Left lung (tissue), 10 donors: Measurements from ENCODE around the gene ILF3. TPM values are rescaled to one million over a fixed set of nuclear protein-coding genes. Genes with fewer than 3 reads are reported as not detected.

Experiments
- ATAC-seq: fragments of 200-7000 bp; cut with Tn5 transposase; one replicate; pipeline ENCODE4 v1.9.1; 2020; ENCODE audit warnings: moderate library complexity
- DNase-seq, 4 donors: peaks; one replicate each; pipeline ENCODE4 v3.0.0-alpha.2; 2013 to 2020
- H3K27ac ChIP-seq, 2 donors: fragments of 200-600 bp; sonication (generic) in 1 of 2; one replicate each; pipeline versions ENCODE4 v1.5.0 to v1.8.0; 2020 to 2021
- H3K27me3 ChIP-seq, 2 donors: fragments of 200-600 bp; sonication (generic) in 1 of 2; one replicate each; pipeline versions ENCODE4 v1.5.0 to v1.8.0; 2020 to 2021
- H3K36me3 ChIP-seq, 2 donors: fragments of 200-600 bp; sonication (generic) in 1 of 2; one replicate each; pipeline versions ENCODE4 v1.5.0 to v1.8.0; 2020 to 2021
- H3K4me1 ChIP-seq, 2 donors: fragments of 200-600 bp; one replicate each; pipeline ENCODE4 v1.8.0; 2021
- H3K4me3 ChIP-seq, 2 donors: fragments of 200-600 bp; sonication (generic) in 1 of 2; one replicate each; pipeline versions ENCODE4 v1.5.0 to v1.8.0; 2020 to 2021; ENCODE audit warnings: mild to moderate bottlenecking in 1 of 2
- H3K9me3 ChIP-seq, 2 donors: fragments of 200-600 bp; sonication (generic) in 1 of 2; one replicate each; pipeline versions ENCODE4 v1.5.0 to v1.8.0; 2020 to 2021
- CTCF ChIP-seq, 2 donors: fragments of 200-600 bp; sonication (generic) in 1 of 2; IDR thresholded peaks; one replicate each; pipeline versions ENCODE4 v1.5.0 to v1.8.0; 2021; ENCODE audit warnings: antibody characterized with exemption in 2 of 2
- intact Hi-C, 2 donors: fragments of 100-400 bp; cut with DNase I; formaldehyde crosslinking; loops; one replicate each; pipeline versions ENCODE4 v1.11.2 to v1.14.2; 2022
- polyA plus RNA-seq, 6 donors: library from polyadenylated mRNA; unstranded; fragments of 120-200 nt; gene quantifications; one replicate each; pipeline ENCODE4 v1.2.1, GENCODE V29; 2013; ENCODE audit not compliant: insufficient read length in 6 of 6
- total RNA-seq, 2 donors: library from RNA; stranded (reverse); fragmentation: NEBNext Ultra II Directional; extraction: Animal tissue kit (Norgen Biotek cat#: 25700); gene quantifications; one replicate each; pipeline ENCODE4 v1.2.1, GENCODE V29; 2021
- donor health status: DM: no; HTN: yes; CAD: no.
- donor health status: DM: no; HTN: no; CAD: no.

ILF3 gene
- total and polyA plus RNA-seq, 8 donors = 161 to 357 (median 298) TPM

GRCh38 chr19:10644260-10645007 lies 9.7 kb upstream of the ILF3 start:
- intact Hi-C loops = loop anchor here (2.0 to 10.0 kb wide), 2 partner anchors 60 to 62 kb away; partner anchors contain the start of gene AP1M2 (in 1 of the 2)
- ATAC-seq = peak; percentile 96
- Histone ChIP-seq H3K27me3 (no peaks in the 10 kb centered on the region), H3K36me3 (peaks cover 0 to 50% of the 10 kb centered on the region in 2 donors), H3K27ac (peak overlapping the region; percentile 3 to 41), H3K4me1 (peaks cover 4 to 34% of the 10 kb centered on the region in 2 donors), H3K9me3 (no peaks in the 10 kb centered on the region), H3K4me3 (no peak overlapping the region)
- DNase-seq = peak in 3 of 4 donors; percentile 85 to 95 (median 88)
- TF ChIP-seq CTCF (IDR thresholded peaks at IDR 0.05) = peak; percentile 74 to 84

GRCh38 chr19:10646456-10647159 lies 7.5 kb upstream of the ILF3 start:
- Histone ChIP-seq H3K4me1 (peaks cover 4 to 23% of the 10 kb centered on the region in 2 donors), H3K27me3 (no peaks in the 10 kb centered on the region), H3K4me3 (no peak overlapping the region), H3K36me3 (peaks cover 0 to 28% of the 10 kb centered on the region in 2 donors), H3K9me3 (no peaks in the 10 kb centered on the region), H3K27ac (no peak overlapping the region)
- ATAC-seq (no peak), DNase-seq (no peak)
- intact Hi-C loops = loop anchor here in 1 of 2 donors (10.0 kb wide), 1 partner anchor 62 kb away; the partner anchor contains the start of gene AP1M2
- TF ChIP-seq CTCF (IDR thresholded peaks at IDR 0.05) = no peak

GRCh38 chr19:10648360-10648759 lies 5.8 kb upstream of the ILF3 start:
- Histone ChIP-seq H3K27me3 (no peaks in the 10 kb centered on the region), H3K4me3 (no peak overlapping the region), H3K36me3 (peaks cover 0 to 11% of the 10 kb centered on the region in 2 donors), H3K9me3 (no peaks in the 10 kb centered on the region), H3K4me1 (peaks cover 12 to 32% of the 10 kb centered on the region in 2 donors), H3K27ac (no peak overlapping the region)
- ATAC-seq (no peak), DNase-seq (no peak)
- TF ChIP-seq CTCF (IDR thresholded peaks at IDR 0.05) = no peak
- intact Hi-C loops = loop anchor here in 1 of 2 donors (10.0 kb wide), 1 partner anchor 64 kb away; the partner anchor contains the start of gene AP1M2

GRCh38 chr19:10651851-10652250 lies 2.3 kb upstream of the ILF3 start:
- H3K4me3 ChIP-seq = no peak overlapping the region
- no peaks in the 10 kb centered on the region for H3K9me3 ChIP-seq
- no peak overlapping the region for H3K27ac ChIP-seq
- H3K4me1 ChIP-seq = peaks cover 18 to 34% of the 10 kb centered on the region in 2 donors
- ATAC-seq (no peak), DNase-seq (peak in 1 of 4 donors; percentile 36)
- intact Hi-C loops = no loop called here
- no peaks in the 10 kb centered on the region for H3K27me3 ChIP-seq
- no peaks in the 10 kb centered on the region for H3K36me3 ChIP-seq
- TF ChIP-seq CTCF (IDR thresholded peaks at IDR 0.05) = no peak

GRCh38 chr19:10653482-10653731 lies 739 bp upstream of the ILF3 start:
- DNase-seq = no peak
- no peak for TF ChIP-seq CTCF (IDR thresholded peaks at IDR 0.05)

More at GRCh38 chr19:10653482-10653731, 739 bp upstream of the ILF3 start:
- ATAC-seq = peak; percentile 11
- no peaks in the 10 kb centered on the region for H3K9me3 ChIP-seq
- intact Hi-C loops = no loop called here
- peaks cover 0 to 9% of the 10 kb centered on the region in 2 donors for H3K36me3 ChIP-seq
- no peaks in the 10 kb centered on the region for H3K27me3 ChIP-seq
- H3K4me1 ChIP-seq = peaks cover 22 to 48% of the 10 kb centered on the region in 2 donors
- H3K4me3 ChIP-seq = peak overlapping the region; percentile 92 to 96
- H3K27ac ChIP-seq = peak overlapping the region; percentile 97 to 98
